NCI-H2029 treated with DMSO at 0.1 percent for 48 hours (cell line): ENCODE measurements around the gene KCNK13.
"Not testable (repeated sequence)": the region's sequence is repeated elsewhere in the genome, so short reads cannot be mapped to it uniquely, and the experiment has no call there.

Experiments
- DNase-seq: peaks from one replicate; lab custom pipeline; 2025; lab: John Stamatoyannopoulos, UW

KCNK13 gene

GRCh38 chr14:90061685-90062126 lies at the start of gene KCNK13:
Gene KCNK13 (plus strand): TSS chr14:90061994. CDS start chr14:90062206, 212 bp downstream.
- no peak for DNase-seq

- no peak for DNase-seq
These were observed 44.4 kb upstream of the KCNK13 start for GRCh38 chr14:90017371-90017770.

- no peak for DNase-seq
These were observed 41.8 kb upstream of the KCNK13 start for GRCh38 chr14:90019824-90020523.

- no peak for DNase-seq
These were observed 38.5 kb upstream of the KCNK13 start for GRCh38 chr14:90023176-90023896.

- no peak for DNase-seq
These were observed 36.9 kb upstream of the KCNK13 start for GRCh38 chr14:90024910-90025309.

GRCh38 chr14:90026608-90027007 lies 35.2 kb upstream of the KCNK13 start:
- DNase-seq, result not testable (repeated sequence)

- DNase-seq, result no peak
These were observed 34.0 kb upstream of the KCNK13 start for GRCh38 chr14:90027842-90028241.

- DNase-seq, result no peak
These were observed 27.6 kb upstream of the KCNK13 start for GRCh38 chr14:90034156-90034555.

- no peak for DNase-seq
These were observed 26.8 kb upstream of the KCNK13 start for GRCh38 chr14:90034835-90035525.

GRCh38 chr14:90039253-90040010 lies 22.4 kb upstream of the KCNK13 start:
- DNase-seq, result no peak

GRCh38 chr14:90040411-90040810 lies 21.4 kb upstream of the KCNK13 start:
- no peak for DNase-seq

GRCh38 chr14:90042496-90043252 lies 19.1 kb upstream of the KCNK13 start:
- DNase-seq, result no peak

GRCh38 chr14:90045616-90046015 lies 16.2 kb upstream of the KCNK13 start:
- DNase-seq, result no peak

- DNase-seq, result no peak
These were observed 12.4 kb upstream of the KCNK13 start for GRCh38 chr14:90049390-90049789.

- DNase-seq, result no peak
These were observed 11.5 kb upstream of the KCNK13 start for GRCh38 chr14:90050271-90050670.

GRCh38 chr14:90053044-90053443 lies 8.8 kb upstream of the KCNK13 start:
- DNase-seq, result no peak

GRCh38 chr14:90054803-90055202 lies 7.0 kb upstream of the KCNK13 start:
- DNase-seq, result no peak

GRCh38 chr14:90056826-90057225 lies 5.0 kb upstream of the KCNK13 start:
- DNase-seq, result no peak

- DNase-seq, result no peak
These were observed 2.8 kb upstream of the KCNK13 start for GRCh38 chr14:90058876-90059458.

- no peak for DNase-seq
These were observed 1.4 kb upstream of the KCNK13 start for GRCh38 chr14:90060312-90060964.
